ENCODE data around the gene BRIX1.

DNA sequence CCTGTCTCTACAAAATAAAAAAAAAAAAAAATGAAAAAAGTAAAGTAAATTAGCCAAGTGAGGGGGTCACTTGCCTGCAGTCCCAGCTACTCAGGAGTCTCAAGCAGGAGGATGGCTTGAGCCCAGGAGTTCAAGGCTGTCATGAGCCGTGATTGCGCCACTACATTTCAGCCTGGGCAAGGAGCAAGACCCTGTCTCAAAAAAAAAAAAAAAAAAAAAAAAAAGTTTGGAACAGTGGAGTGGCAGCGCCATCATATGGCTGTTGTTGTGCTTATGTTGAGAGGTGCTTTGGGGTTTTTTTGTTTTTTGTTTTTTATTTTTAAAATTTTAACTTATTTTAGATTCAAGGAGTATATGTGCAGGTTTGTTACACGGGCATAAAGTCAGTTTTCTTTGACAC lies 3.6 kb downstream of the BRIX1 start:
- TF ChIP-seq, protein P1, sequence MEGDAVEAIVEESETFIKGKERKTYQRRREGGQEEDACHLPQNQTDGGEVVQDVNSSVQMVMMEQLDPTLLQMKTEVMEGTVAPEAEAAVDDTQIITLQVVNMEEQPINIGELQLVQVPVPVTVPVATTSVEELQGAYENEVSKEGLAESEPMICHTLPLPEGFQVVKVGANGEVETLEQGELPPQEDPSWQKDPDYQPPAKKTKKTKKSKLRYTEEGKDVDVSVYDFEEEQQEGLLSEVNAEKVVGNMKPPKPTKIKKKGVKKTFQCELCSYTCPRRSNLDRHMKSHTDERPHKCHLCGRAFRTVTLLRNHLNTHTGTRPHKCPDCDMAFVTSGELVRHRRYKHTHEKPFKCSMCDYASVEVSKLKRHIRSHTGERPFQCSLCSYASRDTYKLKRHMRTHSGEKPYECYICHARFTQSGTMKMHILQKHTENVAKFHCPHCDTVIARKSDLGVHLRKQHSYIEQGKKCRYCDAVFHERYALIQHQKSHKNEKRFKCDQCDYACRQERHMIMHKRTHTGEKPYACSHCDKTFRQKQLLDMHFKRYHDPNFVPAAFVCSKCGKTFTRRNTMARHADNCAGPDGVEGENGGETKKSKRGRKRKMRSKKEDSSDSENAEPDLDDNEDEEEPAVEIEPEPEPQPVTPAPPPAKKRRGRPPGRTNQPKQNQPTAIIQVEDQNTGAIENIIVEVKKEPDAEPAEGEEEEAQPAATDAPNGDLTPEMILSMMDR (IDR thresholded peaks at IDR 0.05): peak; percentile 27; the same call in 1 of the 3 replicates
- TF ChIP-seq CHD4 (IDR thresholded peaks at IDR 0.05; ENCODE audit: borderline replicate concordance) (no peak), MYC (IDR thresholded peaks at IDR 0.05; ENCODE audit: borderline replicate concordance, low read length) (no peak), REST (IDR thresholded peaks at IDR 0.05) (no peak)
